SU-DHL-6 (cell line): ENCODE data around the gene ANO2.

ENCODE experiments used
- CTCF ChIP-seq: fragments of 200-600 bp; sonication (generic); IDR thresholded peaks from one replicate; pipeline ENCODE4 v1.5.1; 2017; ENCODE audit warnings: antibody characterized with exemption, mild to moderate bottlenecking, low read length, moderate library complexity; ENCODE audit not compliant: insufficient read depth, poor library complexity, severe bottlenecking
- EZH2phosphoT487 ChIP-seq: fragments of 200-600 bp; sonication (generic), shearing (Covaris generic); conservative IDR thresholded peaks from 2 replicates; pipeline ENCODE4 v1.6.1; 2018; ENCODE audit warnings: mild to moderate bottlenecking, antibody characterized with exemption, low read length, moderate library complexity, mixed read lengths

GRCh38 chr12:5864972-5865371 lies 80.1 kb downstream of the ANO2 start:
- TF ChIP-seq CTCF = no peak
- TF ChIP-seq EZH2phosphoT487 = no peak
